OCI-LY3 (cell line): ENCODE results near the gene GLP1R.

Source experiments
- CTCF ChIP-seq: fragments of 200-600, 300-600 bp; sonication (generic); IDR thresholded peaks from 2 replicates; pipeline ENCODE4 v1.5.1; 2014; ENCODE audit warnings: antibody characterized with exemption, low read length, low read depth
- EZH2phosphoT487 ChIP-seq: fragments of 200-600 bp; shearing (Covaris generic); IDR thresholded peaks from 2 replicates; pipeline ENCODE4 v1.6.1; 2018; ENCODE audit warnings: antibody characterized with exemption, mixed run types, low read depth

- TF ChIP-seq CTCF (no peak), EZH2phosphoT487 (no peak)
Observed at GRCh38 chr6:39104528-39104927, 55.9 kb downstream of the GLP1R start.
